Activated CD8-positive, alpha-beta T cell treated with anti-CD3 and anti-CD28 coated beads for 36 hours (primary cell): Measurements from ENCODE around the gene RPS19. TPM values are rescaled to one million over a fixed set of nuclear protein-coding genes. Genes with fewer than 3 reads are reported as not detected.

Source experiments
- ATAC-seq: fragments of 200-7000 bp; cut with Tn5 transposase; one replicate; pipeline ENCODE4 v1.10.0; 2021; ENCODE audit warnings: mild to moderate bottlenecking, moderate library complexity
- CTCF ChIA-PET: fragments of 350-600 bp; sonication (Branson Sonifier 250); formaldehyde crosslinking; loops from one replicate; lab custom pipeline; 2021; ENCODE audit warnings: antibody characterized with exemption; lab: Charles Lee
- POLR2A ChIA-PET: fragments of 350-600 bp; sonication (Branson Sonifier 250); formaldehyde crosslinking; loops from one replicate; lab custom pipeline; 2021; ENCODE audit warnings: antibody characterized with exemption; lab: Charles Lee
- DNase-seq: peaks from one replicate; pipeline ENCODE4 v3.0.0-alpha.2; 2020
- H3K27ac Mint-ChIP-seq: one replicate; pipeline ENCODE4 v1.8.0; 2021; ENCODE audit warnings: mild to moderate bottlenecking, mixed read lengths
- H3K27me3 Mint-ChIP-seq: one replicate; pipeline ENCODE4 v1.8.0; 2021; ENCODE audit warnings: mixed read lengths
- H3K36me3 Mint-ChIP-seq: one replicate; pipeline ENCODE4 v1.8.0; 2021; ENCODE audit warnings: low read depth, mixed read lengths
- H3K4me1 Mint-ChIP-seq: one replicate; pipeline ENCODE4 v1.8.0; 2021; ENCODE audit warnings: low read depth, mixed read lengths
- H3K4me3 Mint-ChIP-seq: one replicate; pipeline ENCODE4 v1.8.0; 2021; ENCODE audit warnings: mild to moderate bottlenecking, moderate library complexity, mixed read lengths
- H3K9me3 Mint-ChIP-seq: one replicate; pipeline ENCODE4 v1.8.0; 2021; ENCODE audit warnings: mixed read lengths
- CTCF ChIP-seq: fragments of 200-600 bp; IDR thresholded peaks from one replicate; pipeline ENCODE4 v1.8.0; 2022; ENCODE audit warnings: antibody characterized with exemption, mild to moderate bottlenecking
- intact Hi-C: fragments of 100-400 bp; cut with micrococcal nuclease; formaldehyde crosslinking; loops from one replicate; pipeline ENCODE4 v1.10.0; 2022
- total RNA-seq, 2 experiments: library from RNA; stranded (reverse); gene quantifications; one replicate each; pipeline ENCODE4 v1.2.3, GENCODE V29; 2021

Gene RPS19
- total RNA-seq, 2 experiments from 2014 or later = 3,454 to 3,479 TPM

- POLR2A ChIA-PET = interaction anchor here (1.2 kb wide), 1 partner anchor 18 kb away, joined by 3 read pairs; no protein-coding TSS in a partner anchor
- no peaks in the 10 kb centered on the region for H3K9me3 Mint-ChIP-seq
- H3K27ac Mint-ChIP-seq = no peak overlapping the region
- peaks cover 7% of the 10 kb centered on the region for H3K27me3 Mint-ChIP-seq
- CTCF ChIA-PET = interaction anchor here (17.7 kb wide), 1 partner anchor 21 kb away, joined by 262 read pairs; the partner anchor contains the start of gene CEACAM3
- DNase-seq (no peak), ATAC-seq (no peak)
- H3K36me3 Mint-ChIP-seq = no peaks in the 10 kb centered on the region
- intact Hi-C loops = no loop called here
- H3K4me3 Mint-ChIP-seq = no peak overlapping the region
- H3K4me1 Mint-ChIP-seq = peaks cover 6% of the 10 kb centered on the region
- TF ChIP-seq CTCF = no peak
Measured at GRCh38 chr19:41813911-41814310, 46.1 kb upstream of the RPS19 start.

DNA sequence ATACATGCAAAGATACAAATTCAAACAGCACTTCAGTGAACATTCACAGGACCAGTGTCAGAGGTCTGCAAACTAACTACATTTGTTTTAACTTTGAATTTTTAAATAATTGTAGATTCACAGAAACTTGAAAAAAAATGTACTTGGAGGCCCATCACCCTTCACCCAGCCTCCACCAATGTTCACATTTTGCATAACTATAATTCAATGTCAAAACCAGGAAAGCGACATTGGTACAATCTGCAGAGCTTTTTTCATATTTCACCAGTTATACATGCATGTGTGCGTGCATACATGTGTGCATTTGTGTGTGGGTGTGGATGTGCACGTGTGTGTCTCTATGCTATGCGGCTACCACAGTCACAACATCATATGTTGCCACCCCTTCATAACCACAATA is 44.8 kb upstream of the RPS19 start:
- Mint-ChIP-seq H3K36me3 (no peaks in the 10 kb centered on the region), H3K4me3 (no peak overlapping the region), H3K27ac (no peak overlapping the region), H3K27me3 (peaks cover 3% of the 10 kb centered on the region), H3K9me3 (no peaks in the 10 kb centered on the region), H3K4me1 (peaks cover 6% of the 10 kb centered on the region)
- no peak for ATAC-seq
- POLR2A ChIA-PET = no interaction called here
- intact Hi-C loops = no loop called here
- DNase-seq = no peak
- TF ChIP-seq CTCF = no peak
- CTCF ChIA-PET = interaction anchor here (17.7 kb wide), 1 partner anchor 22 kb away, joined by 262 read pairs; the partner anchor contains the start of gene CEACAM3

GRCh38 chr19:41816761-41817160 is 43.3 kb upstream of the RPS19 start:
- Mint-ChIP-seq H3K9me3 (no peaks in the 10 kb centered on the region), H3K27ac (no peak overlapping the region), H3K36me3 (no peaks in the 10 kb centered on the region), H3K27me3 (peaks cover 11% of the 10 kb centered on the region), H3K4me3 (no peak overlapping the region), H3K4me1 (peaks cover 6% of the 10 kb centered on the region)
- no peak for DNase-seq
- no peak for TF ChIP-seq CTCF
- ATAC-seq = no peak
- POLR2A ChIA-PET = no interaction called here
- CTCF ChIA-PET = interaction anchor here (1.1 to 17.7 kb wide), 2 partner anchors 19 to 24 kb away, joined by 3 to 262 read pairs; partner anchors contain the start of gene CEACAM3
- intact Hi-C loops = no loop called here

GRCh38 chr19:41821003-41821735 is 38.9 kb upstream of the RPS19 start:
- TF ChIP-seq CTCF = peak; percentile 93
- Mint-ChIP-seq H3K27me3 (peaks cover 12% of the 10 kb centered on the region), H3K4me3 (no peak overlapping the region), H3K27ac (no peak overlapping the region), H3K36me3 (no peaks in the 10 kb centered on the region), H3K4me1 (no peaks in the 10 kb centered on the region), H3K9me3 (no peaks in the 10 kb centered on the region)
- DNase-seq (peak; percentile 63), ATAC-seq (peak; percentile 93)
- POLR2A ChIA-PET = interaction anchor here (0.6 kb wide), 2 partner anchors 22 to 374 kb away, joined by 3 read pairs; no protein-coding TSS in a partner anchor
- CTCF ChIA-PET = interaction anchor here (0.6 to 17.7 kb wide), 19 partner anchors 14 to 179 kb away, joined by 3 to 262 read pairs (median 4); partner anchors contain the start of gene CEACAM3
- intact Hi-C loops = loop anchor here (1.0 kb wide), 1 partner anchor 28 kb away; no protein-coding TSS in a partner anchor
